ENCODE measurements around the gene TSHZ2.

Gene TSHZ2

GRCh38 chr20:53032478-53032932 lies 60.3 kb downstream of the TSHZ2 start:
- no peak for DNase-seq

DNA sequence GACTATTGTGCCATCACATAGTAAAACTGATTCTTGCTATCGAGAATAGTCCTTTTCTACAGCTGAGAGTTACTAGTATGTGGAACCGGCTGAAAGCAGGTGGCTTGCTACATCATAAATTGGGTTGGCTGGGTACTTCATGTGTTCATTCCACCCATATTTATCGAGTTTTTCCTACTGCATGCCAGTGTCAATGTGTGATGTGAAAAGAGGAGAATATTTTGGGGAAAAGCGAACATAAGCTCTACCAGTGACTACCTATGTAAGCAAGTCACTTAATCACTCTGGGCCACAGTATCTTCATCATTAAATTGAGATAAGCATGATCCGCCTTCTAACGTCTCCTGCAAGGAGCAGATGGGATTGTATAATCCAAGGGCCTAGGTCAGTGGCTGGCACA lies 61.0 kb downstream of the TSHZ2 start:
- DNase-seq: no peak

DNA sequence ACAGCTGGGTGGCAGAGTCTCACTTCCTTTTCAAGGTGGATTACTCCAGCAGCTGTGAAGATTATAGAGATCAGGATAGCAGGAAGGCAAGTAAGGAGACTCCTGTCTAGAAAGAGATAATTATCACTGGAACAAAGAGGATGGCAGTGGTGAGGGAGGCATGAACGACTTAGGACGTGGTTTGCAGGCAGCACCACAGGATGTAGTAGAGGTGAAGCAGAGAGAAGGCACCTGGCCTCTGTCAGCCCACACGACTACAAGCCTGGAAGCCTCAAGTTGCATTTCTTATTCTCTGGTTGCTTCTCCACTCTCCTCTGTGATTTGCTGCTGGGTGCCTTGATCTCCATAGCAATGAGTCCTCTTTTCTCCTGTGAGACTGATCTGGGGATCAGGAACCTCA lies 62.7 kb downstream of the TSHZ2 start:
- no peak for DNase-seq

DNA sequence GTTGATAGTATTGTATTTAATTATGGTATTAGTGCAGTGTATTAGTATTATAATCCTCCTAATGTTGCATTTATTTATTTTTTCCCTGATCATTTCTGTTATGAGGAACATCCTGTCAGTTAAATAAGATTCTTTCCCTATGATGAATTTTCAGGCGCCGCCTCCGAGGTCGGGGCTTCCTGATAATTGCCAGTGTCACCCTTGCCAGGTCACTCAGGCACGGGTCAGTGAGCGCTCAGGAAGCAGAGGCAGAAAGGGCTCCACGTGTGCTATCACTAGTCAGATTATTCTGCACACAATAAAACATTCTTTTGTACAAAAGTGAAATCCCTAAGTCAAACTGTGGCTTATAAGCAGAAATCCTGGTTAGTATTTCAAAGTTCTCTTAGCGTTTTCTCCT lies 64.8 kb downstream of the TSHZ2 start:
- no peak for DNase-seq

DNA sequence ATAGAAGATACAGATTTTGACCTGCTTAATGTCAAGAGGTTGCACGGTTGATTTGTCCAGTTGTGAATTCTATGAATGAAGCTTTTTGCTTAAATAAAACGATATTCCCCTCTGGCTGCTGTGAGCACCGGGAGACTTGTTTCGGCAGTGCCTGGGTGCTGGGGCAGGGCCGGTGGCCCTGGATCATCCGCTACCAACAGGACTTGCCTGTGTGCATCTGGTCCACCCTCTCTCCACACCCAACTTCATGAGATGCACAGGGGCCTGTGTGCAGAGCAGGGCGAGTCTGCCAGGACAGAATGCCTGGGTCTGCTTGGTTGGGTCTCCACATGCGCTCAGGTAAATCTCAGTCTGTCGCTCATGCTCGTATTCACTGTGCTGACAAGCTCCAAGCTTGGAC lies 65.5 kb downstream of the TSHZ2 start:
- no peak for DNase-seq

DNA sequence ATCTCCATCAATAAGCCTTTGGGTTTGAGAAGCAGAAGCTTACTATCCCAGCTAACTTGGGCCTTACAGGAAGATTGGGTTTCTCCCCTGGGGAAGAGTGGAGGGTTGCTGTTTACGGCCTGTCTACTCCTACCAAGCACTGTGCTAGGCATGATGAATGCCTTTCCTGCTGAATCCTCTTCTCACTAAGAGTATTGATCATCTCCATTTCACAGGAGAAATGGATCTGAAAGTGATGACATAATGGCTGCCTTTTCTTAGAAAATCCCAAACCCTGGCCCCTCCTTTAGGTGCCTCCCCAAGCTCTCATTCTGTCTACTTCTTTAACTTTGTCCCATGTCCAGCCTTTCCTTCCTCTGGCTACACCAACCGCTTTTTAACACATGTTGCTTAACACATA lies 66.1 kb downstream of the TSHZ2 start:
- no peak for DNase-seq

- DNase-seq: no peak
Measured at GRCh38 chr20:53040693-53041589, 68.8 kb downstream of the TSHZ2 start.

GRCh38 chr20:53042521-53042920 lies 70.4 kb downstream of the TSHZ2 start:
- DNase-seq: no peak

DNA sequence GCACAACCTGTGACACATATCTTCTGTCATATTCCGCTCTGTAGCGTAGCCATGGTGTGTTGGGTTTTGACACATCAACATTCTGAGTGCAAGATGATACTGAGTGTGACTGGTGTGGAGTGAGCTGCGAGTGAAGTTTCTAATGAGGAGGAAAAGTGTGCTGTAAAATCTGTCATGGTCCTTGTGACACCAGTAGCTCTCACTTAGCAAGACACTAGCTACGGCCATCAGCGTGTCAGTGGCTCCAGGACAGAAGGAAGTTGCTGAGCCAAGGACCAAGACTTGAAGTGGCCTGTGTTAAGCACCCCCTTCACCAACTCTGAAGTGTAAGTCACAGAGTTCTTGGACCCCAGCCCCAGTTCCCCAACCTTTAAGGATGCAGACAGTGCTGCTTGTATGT lies 72.1 kb downstream of the TSHZ2 start:
- DNase-seq: no peak

DNA sequence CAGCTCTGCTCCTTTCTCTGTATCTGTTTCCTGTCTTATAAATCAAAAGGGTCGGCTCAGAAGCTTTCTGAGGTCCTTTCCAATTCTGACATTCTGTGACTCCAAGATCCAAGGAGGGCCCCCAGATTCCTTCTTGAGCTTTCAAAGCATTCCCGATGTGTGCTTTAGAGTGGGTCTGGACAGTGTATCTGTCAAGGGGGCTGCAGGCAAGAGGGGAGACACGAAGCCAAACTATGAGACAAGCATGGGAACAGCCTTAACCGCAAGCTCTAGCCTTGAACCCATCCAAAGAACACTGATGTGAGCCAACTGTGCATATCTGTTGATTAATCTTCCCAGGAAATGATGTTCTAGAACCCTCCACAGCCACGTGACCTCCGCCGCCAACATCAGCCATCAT lies 73.8 kb downstream of the TSHZ2 start:
- DNase-seq: no peak

- DNase-seq: no peak
Measured at GRCh38 chr20:53047203-53047602, 75.0 kb downstream of the TSHZ2 start.

GRCh38 chr20:53048387-53048786 lies 76.2 kb downstream of the TSHZ2 start:
- DNase-seq: no peak

- DNase-seq: no peak
Measured at GRCh38 chr20:53050338-53050737, 78.2 kb downstream of the TSHZ2 start.

GRCh38 chr20:53052380-53052779 lies 80.2 kb downstream of the TSHZ2 start:
- DNase-seq: no peak

DNA sequence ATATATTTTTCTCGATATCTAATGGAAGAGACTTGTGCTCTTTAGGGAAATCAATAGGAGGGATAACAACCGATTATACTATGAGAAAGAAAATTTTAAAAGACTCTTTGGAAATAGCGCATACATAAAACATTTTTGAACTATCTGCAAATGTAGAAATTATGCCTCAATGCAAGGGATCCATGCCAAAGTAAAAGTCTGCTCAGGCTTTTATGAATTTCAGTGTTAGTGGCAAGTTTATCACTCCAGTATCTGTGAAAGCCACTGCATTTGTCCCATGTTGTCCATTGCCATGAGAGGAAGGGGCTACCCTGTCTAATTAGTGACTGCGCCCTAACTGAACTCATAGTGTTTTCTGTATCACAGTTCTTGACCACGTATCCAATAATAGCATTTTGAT lies 81.4 kb downstream of the TSHZ2 start:
- no peak for DNase-seq

DNA sequence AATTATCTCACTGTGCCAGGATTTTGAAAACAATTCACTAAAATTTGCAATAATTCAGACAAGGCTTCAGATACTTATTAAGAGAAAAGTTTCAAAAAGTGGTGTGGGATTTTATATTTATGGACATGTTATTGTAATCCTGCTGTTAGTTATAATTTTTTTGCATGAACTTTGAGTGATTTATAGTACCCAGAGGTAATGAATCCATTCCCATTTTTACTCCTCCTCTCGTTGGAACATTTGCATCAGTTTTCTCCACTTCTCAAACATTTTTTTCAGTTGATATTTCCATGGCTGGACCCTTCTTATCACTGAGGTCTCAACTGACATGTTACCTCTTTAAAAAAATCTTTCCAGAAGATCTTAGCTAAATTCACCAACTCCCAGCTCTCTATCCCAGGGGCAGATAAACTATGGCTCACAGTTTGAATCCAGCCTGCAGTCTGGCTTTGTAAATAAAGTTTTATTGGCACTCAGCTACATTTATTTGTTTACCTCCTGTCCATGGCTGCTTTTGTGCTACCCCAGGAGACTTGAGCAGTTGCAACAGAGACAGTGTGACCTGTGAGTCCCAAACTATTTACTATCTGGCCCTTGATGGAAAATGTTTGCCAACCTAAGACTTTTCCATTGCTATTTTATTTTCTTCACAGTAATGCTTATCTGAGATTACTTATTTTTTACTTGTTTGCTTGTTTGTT lies 83.4 kb downstream of the TSHZ2 start:
- no peak for DNase-seq

GRCh38 chr20:53057579-53057978 lies 85.4 kb downstream of the TSHZ2 start:
- no peak for DNase-seq

DNA sequence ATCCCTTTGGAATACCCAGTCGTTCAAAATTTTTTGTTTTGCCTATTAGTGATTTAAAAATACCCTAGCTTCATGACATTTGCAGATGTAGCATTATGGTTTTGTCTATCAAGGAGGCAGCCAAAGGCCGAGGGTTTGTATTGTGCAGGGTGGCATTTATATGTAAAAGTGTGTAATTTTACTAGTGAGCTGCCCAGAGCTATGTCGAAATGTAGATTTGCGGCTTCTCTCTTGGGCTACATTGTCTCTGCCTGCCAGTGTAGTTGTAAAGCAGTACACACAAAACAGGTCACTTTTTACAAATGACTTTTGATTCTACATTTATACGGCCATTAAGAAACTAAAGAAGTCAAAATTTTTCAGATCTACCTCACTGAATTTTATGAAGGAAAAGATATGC lies 87.7 kb downstream of the TSHZ2 start:
- DNase-seq: no peak

GRCh38 chr20:53061192-53062108 lies 89.3 kb downstream of the TSHZ2 start:
- DNase-seq: no peak

DNA sequence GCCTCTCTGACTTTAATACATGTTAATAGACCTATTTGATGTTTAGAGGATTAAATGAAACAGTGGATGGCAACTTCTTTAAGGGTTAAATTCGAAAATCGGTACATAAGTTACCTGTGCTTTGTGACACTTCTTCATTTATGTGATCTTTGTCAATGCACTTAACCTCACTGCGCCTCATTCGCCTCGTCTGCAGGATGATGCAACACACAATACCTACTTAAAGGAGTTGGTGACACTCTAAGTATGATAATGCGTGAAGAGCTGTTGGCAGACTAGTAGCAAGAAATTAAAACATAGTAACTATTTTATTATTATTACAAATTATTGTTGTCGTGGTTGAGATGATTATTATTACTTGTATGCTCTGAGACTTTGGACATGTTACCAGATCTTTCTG lies 92.8 kb downstream of the TSHZ2 start:
- DNase-seq: no peak

DNA sequence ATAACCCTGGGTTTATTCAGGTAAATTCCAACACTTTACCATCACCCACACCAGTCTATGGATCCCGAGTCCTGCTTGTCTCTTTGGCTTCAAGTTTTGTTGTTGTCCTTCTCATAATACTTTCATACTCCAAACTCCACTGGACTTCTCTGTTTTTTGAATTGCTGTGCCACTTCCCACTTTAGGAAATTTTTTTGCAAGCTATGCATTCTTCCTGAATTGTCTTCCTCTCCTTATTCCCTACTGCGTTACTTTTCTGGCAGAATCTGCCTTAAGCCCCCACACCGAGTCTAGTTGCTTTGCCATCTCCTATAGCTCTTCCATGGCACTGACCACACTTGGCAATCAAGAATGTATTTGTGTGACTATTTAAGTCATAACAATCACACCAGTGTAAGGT lies 96.1 kb downstream of the TSHZ2 start:
- no peak for DNase-seq

- no peak for DNase-seq
Measured at GRCh38 chr20:53069132-53069531, 97.0 kb downstream of the TSHZ2 start.

- DNase-seq: no peak
Measured at GRCh38 chr20:53070224-53070623, 98.1 kb downstream of the TSHZ2 start.

Measured in activated CD8-positive, alpha-beta memory T cell treated with anti-CD3 and anti-CD28 coated beads, Interleukin-2, amount 50 U/mL, for 4 hours (primary cell).